ENCODE measurements around the gene SPANXC.
"Not testable (repeated sequence)": the region's sequence is repeated elsewhere in the genome, so short reads cannot be mapped to it uniquely, and the experiment has no call there.

SPANXC gene

DNA sequence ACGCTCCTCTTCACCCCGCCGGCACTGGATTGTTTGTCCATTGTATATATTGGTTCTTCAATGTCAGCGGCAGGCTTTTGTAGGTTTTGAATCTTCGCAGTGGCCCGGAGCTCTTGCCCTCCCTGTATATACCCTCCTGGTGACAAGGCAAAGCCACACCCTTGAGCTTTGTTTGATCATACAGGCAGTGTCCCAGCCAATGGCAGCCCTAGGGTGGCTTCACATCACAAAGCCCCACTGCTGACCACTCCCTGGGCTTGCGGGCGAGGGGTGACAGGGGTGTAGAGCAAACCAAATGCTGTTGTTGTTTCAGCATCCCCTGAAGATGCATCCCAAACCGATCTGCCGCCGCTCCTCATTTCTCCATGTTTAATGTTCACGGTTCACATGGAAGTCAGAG lies at the start of gene SPANXC:
SPANXC (minus strand) TSS at position 101 of the 400 bp plus-strand sequence; CDS start at position 41, 60 bp downstream.
- H3K36me3 ChIP-seq (ENCODE audit: control insufficient read depth, insufficient read depth, low read length); H3K4me3 ChIP-seq (replicated peaks; ENCODE audit: low read depth, low read length); DNase-seq (ENCODE audit: extremely low read depth, insufficient read length); H3K27me3 ChIP-seq (replicated peaks; ENCODE audit: control insufficient read depth, insufficient read depth, low read length): not testable (repeated sequence)

GRCh38 chrX:141279476-141279875 lies 37.2 kb upstream of the SPANXC start:
- Histone ChIP-seq H3K27me3 (replicated peaks; ENCODE audit: control insufficient read depth, insufficient read depth, low read length) (no peaks in the 10 kb centered on the region), H3K36me3 (ENCODE audit: control insufficient read depth, insufficient read depth, low read length) (no peaks in the 10 kb centered on the region), H3K4me3 (replicated peaks; ENCODE audit: low read depth, low read length) (no peak overlapping the region)
- TF ChIP-seq, protein P1, sequence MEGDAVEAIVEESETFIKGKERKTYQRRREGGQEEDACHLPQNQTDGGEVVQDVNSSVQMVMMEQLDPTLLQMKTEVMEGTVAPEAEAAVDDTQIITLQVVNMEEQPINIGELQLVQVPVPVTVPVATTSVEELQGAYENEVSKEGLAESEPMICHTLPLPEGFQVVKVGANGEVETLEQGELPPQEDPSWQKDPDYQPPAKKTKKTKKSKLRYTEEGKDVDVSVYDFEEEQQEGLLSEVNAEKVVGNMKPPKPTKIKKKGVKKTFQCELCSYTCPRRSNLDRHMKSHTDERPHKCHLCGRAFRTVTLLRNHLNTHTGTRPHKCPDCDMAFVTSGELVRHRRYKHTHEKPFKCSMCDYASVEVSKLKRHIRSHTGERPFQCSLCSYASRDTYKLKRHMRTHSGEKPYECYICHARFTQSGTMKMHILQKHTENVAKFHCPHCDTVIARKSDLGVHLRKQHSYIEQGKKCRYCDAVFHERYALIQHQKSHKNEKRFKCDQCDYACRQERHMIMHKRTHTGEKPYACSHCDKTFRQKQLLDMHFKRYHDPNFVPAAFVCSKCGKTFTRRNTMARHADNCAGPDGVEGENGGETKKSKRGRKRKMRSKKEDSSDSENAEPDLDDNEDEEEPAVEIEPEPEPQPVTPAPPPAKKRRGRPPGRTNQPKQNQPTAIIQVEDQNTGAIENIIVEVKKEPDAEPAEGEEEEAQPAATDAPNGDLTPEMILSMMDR (IDR thresholded peaks at IDR 0.05; ENCODE audit: insufficient read depth, low read length, poor library complexity, severe bottlenecking) = no peak
- no peak for DNase-seq (ENCODE audit: extremely low read depth, insufficient read length)

DNA sequence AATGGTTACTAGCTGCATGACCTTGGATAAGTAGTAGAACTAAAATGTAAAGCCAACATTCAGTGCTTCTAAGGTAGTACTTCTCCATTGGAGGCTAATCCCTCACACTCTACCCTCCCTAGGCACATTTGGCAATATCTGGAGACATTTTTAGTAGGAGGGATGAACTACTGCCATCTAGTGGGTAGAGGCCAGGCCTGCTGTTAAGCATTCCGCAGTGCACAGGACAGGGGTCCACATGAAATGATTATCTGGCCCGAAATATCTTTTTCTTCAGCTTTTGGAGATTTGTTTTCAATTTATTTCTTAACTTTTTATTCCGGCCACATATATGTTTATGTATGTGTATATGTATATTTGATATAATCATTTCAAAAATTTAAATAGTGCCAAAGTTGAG lies 36.0 kb upstream of the SPANXC start:
- Histone ChIP-seq H3K36me3 (ENCODE audit: control insufficient read depth, insufficient read depth, low read length) (no peaks in the 10 kb centered on the region), H3K27me3 (replicated peaks; ENCODE audit: control insufficient read depth, insufficient read depth, low read length) (no peaks in the 10 kb centered on the region), H3K4me3 (replicated peaks; ENCODE audit: low read depth, low read length) (no peak overlapping the region)
- TF ChIP-seq, protein P1 (IDR thresholded peaks at IDR 0.05; ENCODE audit: insufficient read depth, low read length, poor library complexity, severe bottlenecking) = peak; percentile 57
- DNase-seq (ENCODE audit: extremely low read depth, insufficient read length) = no peak

- no peaks in the 10 kb centered on the region for H3K27me3 ChIP-seq (replicated peaks; ENCODE audit: control insufficient read depth, insufficient read depth, low read length)
- H3K36me3 ChIP-seq (ENCODE audit: control insufficient read depth, insufficient read depth, low read length) = no peaks in the 10 kb centered on the region
- no peak for DNase-seq (ENCODE audit: extremely low read depth, insufficient read length)
- H3K4me3 ChIP-seq (replicated peaks; ENCODE audit: low read depth, low read length) = no peak overlapping the region
- TF ChIP-seq, protein P1 (IDR thresholded peaks at IDR 0.05; ENCODE audit: insufficient read depth, low read length, poor library complexity, severe bottlenecking) = no peak
These were observed 15.8 kb upstream of the SPANXC start for GRCh38 chrX:141258080-141258479.

DNA sequence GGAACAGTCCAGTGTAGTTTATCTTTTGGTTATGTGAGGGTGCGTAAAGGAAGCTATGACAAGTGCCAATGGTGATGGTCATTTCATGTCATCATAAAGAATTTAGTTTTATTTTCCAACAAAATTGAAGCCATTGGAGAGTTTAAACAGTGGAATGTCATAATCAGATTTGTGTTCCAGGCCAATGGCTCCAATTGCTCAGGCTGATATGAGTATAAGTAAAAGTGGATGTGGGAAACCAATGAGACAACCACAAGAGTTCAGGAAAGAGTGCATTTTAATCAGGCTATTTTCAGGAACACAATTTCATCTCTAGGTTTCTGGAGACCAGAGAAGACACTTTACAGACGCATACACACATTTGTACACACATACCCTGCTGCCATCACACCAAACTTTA lies 20.7 kb downstream of the SPANXC start:
- TF ChIP-seq, protein P1 (IDR thresholded peaks at IDR 0.05; ENCODE audit: insufficient read depth, low read length, poor library complexity, severe bottlenecking) = no peak
- Histone ChIP-seq H3K4me3 (replicated peaks; ENCODE audit: low read depth, low read length) (no peak overlapping the region), H3K36me3 (ENCODE audit: control insufficient read depth, insufficient read depth, low read length) (no peaks in the 10 kb centered on the region), H3K27me3 (replicated peaks; ENCODE audit: control insufficient read depth, insufficient read depth, low read length) (no peaks in the 10 kb centered on the region)
- no peak for DNase-seq (ENCODE audit: extremely low read depth, insufficient read length)

DNA sequence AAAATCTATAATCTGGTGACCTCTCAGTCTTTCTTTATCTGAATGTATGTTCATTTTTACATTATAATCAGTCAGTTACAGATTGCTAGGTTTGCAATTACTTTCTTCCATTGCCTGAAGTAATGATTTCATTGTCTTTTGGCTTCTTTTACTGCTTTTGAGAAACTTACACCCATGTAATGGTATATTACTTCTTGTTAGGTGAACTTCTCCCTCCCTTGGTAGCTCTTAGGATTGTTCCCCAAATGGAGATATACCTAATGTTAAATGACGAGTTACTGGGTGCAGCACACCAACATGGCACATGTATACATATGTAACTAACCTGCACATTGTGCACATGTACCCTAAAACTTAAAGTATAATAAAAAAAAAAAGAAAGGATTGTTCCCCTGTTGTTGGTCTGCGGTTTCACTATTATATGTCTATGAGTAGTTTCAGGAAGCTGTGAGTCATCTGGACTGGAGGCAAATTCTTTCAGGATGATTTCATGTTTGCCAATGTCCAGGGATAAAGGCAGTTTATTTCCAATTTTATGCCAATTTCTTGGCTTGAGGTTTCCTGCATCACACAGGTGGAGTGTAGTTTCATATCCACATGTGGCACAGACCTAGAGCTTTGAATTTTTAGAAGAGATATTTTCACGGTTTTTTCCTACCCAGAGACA lies 21.8 kb downstream of the SPANXC start:
- Histone ChIP-seq H3K27me3 (replicated peaks; ENCODE audit: control insufficient read depth, insufficient read depth, low read length) (no peaks in the 10 kb centered on the region), H3K36me3 (ENCODE audit: control insufficient read depth, insufficient read depth, low read length) (no peaks in the 10 kb centered on the region), H3K4me3 (replicated peaks; ENCODE audit: low read depth, low read length) (no peak overlapping the region)
- no peak for DNase-seq (ENCODE audit: extremely low read depth, insufficient read length)
- TF ChIP-seq, protein P1 (IDR thresholded peaks at IDR 0.05; ENCODE audit: insufficient read depth, low read length, poor library complexity, severe bottlenecking) = no peak

Data from GM06990 (cell line).